Measurements from ENCODE around the gene FYN.

Gene FYN

GRCh38 chr6:111625461-111626391 is 247.5 kb downstream of the FYN start:
- no peak for DNase-seq (ENCODE audit: low read depth)

- no peak for DNase-seq (ENCODE audit: low read depth)
Observed at GRCh38 chr6:111625099-111625416, 248.2 kb downstream of the FYN start.

GRCh38 chr6:111624401-111625098 is 248.7 kb downstream of the FYN start:
- DNase-seq (ENCODE audit: low read depth) = no peak

GRCh38 chr6:111623046-111623718 is 250.1 kb downstream of the FYN start:
- DNase-seq (ENCODE audit: low read depth) = no peak

- no peak for DNase-seq (ENCODE audit: low read depth)
Observed at GRCh38 chr6:111620169-111620568, 253.1 kb downstream of the FYN start.

GRCh38 chr6:111618407-111618806 is 254.8 kb downstream of the FYN start:
- DNase-seq (ENCODE audit: low read depth) = no peak

GRCh38 chr6:111617149-111617548 is 256.1 kb downstream of the FYN start:
- no peak for DNase-seq (ENCODE audit: low read depth)

- no peak for DNase-seq (ENCODE audit: low read depth)
Observed at GRCh38 chr6:111615916-111616612, 257.2 kb downstream of the FYN start.

- no peak for DNase-seq (ENCODE audit: low read depth)
Observed at GRCh38 chr6:111614833-111615582, 258.2 kb downstream of the FYN start.

- DNase-seq (ENCODE audit: low read depth) = no peak
Observed at GRCh38 chr6:111612379-111612778, 260.9 kb downstream of the FYN start.

- DNase-seq (ENCODE audit: low read depth) = no peak
Observed at GRCh38 chr6:111610548-111611172, 262.6 kb downstream of the FYN start.
